GM10847 (cell line): ENCODE measurements around the gene SLC2A2.

Experiments used
- POLR2A ChIP-seq: IDR thresholded peaks from 2 replicates; pipeline ENCODE4 v1.6.1; 2011; ENCODE audit not compliant: insufficient read length; ENCODE audit errors: extremely low read depth

SLC2A2 gene

GRCh38 chr3:170977949-170978745 is 48.4 kb downstream of the SLC2A2 start:
- TF ChIP-seq POLR2A, result no peak

- TF ChIP-seq POLR2A, result no peak
Measured at GRCh38 chr3:170976190-170976519, 50.4 kb downstream of the SLC2A2 start.

- TF ChIP-seq POLR2A, result no peak
Measured at GRCh38 chr3:170975283-170976189, 51.0 kb downstream of the SLC2A2 start.

GRCh38 chr3:170974872-170975271 is 51.6 kb downstream of the SLC2A2 start:
- TF ChIP-seq POLR2A, result no peak

- TF ChIP-seq POLR2A, result no peak
Measured at GRCh38 chr3:170967126-170967525, 59.4 kb downstream of the SLC2A2 start.

- TF ChIP-seq POLR2A, result no peak
Measured at GRCh38 chr3:170966495-170966894, 60.0 kb downstream of the SLC2A2 start.

- no peak for TF ChIP-seq POLR2A
Measured at GRCh38 chr3:170962411-170962810, 64.1 kb downstream of the SLC2A2 start.

- TF ChIP-seq POLR2A, result no peak
Measured at GRCh38 chr3:170961616-170962400, 64.7 kb downstream of the SLC2A2 start.

- no peak for TF ChIP-seq POLR2A
Measured at GRCh38 chr3:170959457-170959856, 67.1 kb downstream of the SLC2A2 start.

GRCh38 chr3:170956647-170957046 is 69.9 kb downstream of the SLC2A2 start:
- no peak for TF ChIP-seq POLR2A

- TF ChIP-seq POLR2A, result no peak
Measured at GRCh38 chr3:170953736-170954135, 72.8 kb downstream of the SLC2A2 start.

GRCh38 chr3:170953229-170953628 is 73.3 kb downstream of the SLC2A2 start:
- TF ChIP-seq POLR2A, result no peak

- TF ChIP-seq POLR2A, result no peak
Measured at GRCh38 chr3:170949211-170949610, 77.3 kb downstream of the SLC2A2 start.

GRCh38 chr3:170947018-170947769 is 79.3 kb downstream of the SLC2A2 start:
- TF ChIP-seq POLR2A, result no peak
